WERI-Rb-1 (cell line): ENCODE data around the gene OR5AK2.

Experiments used
- DNase-seq: peaks from one replicate; pipeline ENCODE4 v3.0.0-alpha.2; 2020
- H3K27ac ChIP-seq: fragments of 250-450 bp; sonication (Bioruptor Pico); 2 replicates; pipeline ENCODE4 v1.5.1; 2020; ENCODE audit warnings: mild to moderate bottlenecking, moderate library complexity
- H3K27me3 ChIP-seq: fragments of 250-450 bp; sonication (Bioruptor Pico); 2 replicates; pipeline ENCODE4 v1.5.1; 2021; ENCODE audit warnings: mild to moderate bottlenecking, low read depth, moderate library complexity; ENCODE audit not compliant: insufficient read depth, severe bottlenecking
- H3K36me3 ChIP-seq: fragments of 250-450 bp; sonication (Bioruptor Pico); 2 replicates; pipeline ENCODE4 v1.5.1; 2020; ENCODE audit warnings: mild to moderate bottlenecking, moderate library complexity
- H3K4me3 ChIP-seq: 2 replicates; pipeline ENCODE4 v1.5.1; 2011; ENCODE audit warnings: low read depth, mild to moderate bottlenecking, control low read depth, low read length
- H3K9me3 ChIP-seq: fragments of 250-450 bp; sonication (Bioruptor Pico); 2 replicates; pipeline ENCODE4 v1.5.1; 2021; ENCODE audit warnings: mild to moderate bottlenecking, moderate library complexity; ENCODE audit not compliant: severe bottlenecking
- TF ChIP-seq, protein P1 (sequence below): IDR thresholded peaks from 2 replicates; pipeline ENCODE4 v1.5.1; 2011; ENCODE audit warnings: low read depth, mild to moderate bottlenecking, control low read depth, inconsistent platforms, low read length

The OR5AK2 gene

DNA sequence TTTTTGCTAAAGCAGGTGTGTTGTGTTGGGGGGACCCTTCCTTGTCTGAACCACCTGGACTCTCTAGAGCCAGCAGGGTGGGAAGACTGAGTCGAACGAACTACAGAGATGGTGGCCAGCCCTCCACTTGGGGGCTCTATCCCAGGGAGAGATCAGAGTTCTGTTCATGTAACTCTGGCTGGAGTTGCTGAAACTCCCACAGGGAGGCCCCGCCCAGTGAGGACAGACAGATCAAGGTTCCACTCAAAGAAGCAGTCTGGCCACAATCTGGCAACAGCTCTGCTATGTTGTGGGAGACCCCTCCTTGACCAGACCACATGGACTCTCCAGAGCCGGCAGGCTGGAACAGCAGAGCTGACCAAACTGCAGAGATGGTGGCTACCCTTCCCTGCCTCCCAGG is 20.2 kb upstream of the OR5AK2 start:
- TF ChIP-seq, protein P1, sequence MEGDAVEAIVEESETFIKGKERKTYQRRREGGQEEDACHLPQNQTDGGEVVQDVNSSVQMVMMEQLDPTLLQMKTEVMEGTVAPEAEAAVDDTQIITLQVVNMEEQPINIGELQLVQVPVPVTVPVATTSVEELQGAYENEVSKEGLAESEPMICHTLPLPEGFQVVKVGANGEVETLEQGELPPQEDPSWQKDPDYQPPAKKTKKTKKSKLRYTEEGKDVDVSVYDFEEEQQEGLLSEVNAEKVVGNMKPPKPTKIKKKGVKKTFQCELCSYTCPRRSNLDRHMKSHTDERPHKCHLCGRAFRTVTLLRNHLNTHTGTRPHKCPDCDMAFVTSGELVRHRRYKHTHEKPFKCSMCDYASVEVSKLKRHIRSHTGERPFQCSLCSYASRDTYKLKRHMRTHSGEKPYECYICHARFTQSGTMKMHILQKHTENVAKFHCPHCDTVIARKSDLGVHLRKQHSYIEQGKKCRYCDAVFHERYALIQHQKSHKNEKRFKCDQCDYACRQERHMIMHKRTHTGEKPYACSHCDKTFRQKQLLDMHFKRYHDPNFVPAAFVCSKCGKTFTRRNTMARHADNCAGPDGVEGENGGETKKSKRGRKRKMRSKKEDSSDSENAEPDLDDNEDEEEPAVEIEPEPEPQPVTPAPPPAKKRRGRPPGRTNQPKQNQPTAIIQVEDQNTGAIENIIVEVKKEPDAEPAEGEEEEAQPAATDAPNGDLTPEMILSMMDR, result no peak
- Histone ChIP-seq H3K27me3 (peaks cover 27% of the 10 kb centered on the region), H3K9me3 (no peaks in the 10 kb centered on the region), H3K36me3 (no peaks in the 10 kb centered on the region), H3K4me3 (no peak overlapping the region), H3K27ac (no peak overlapping the region)
- no peak for DNase-seq

GRCh38 chr11:56977314-56977713 is 11.4 kb upstream of the OR5AK2 start:
- no peaks in the 10 kb centered on the region for H3K9me3 ChIP-seq
- peaks cover 34% of the 10 kb centered on the region for H3K27me3 ChIP-seq
- DNase-seq, result no peak
- H3K27ac ChIP-seq, result no peak overlapping the region
- TF ChIP-seq, protein P1, result no peak
- H3K36me3 ChIP-seq, result no peaks in the 10 kb centered on the region
- no peak overlapping the region for H3K4me3 ChIP-seq

DNA sequence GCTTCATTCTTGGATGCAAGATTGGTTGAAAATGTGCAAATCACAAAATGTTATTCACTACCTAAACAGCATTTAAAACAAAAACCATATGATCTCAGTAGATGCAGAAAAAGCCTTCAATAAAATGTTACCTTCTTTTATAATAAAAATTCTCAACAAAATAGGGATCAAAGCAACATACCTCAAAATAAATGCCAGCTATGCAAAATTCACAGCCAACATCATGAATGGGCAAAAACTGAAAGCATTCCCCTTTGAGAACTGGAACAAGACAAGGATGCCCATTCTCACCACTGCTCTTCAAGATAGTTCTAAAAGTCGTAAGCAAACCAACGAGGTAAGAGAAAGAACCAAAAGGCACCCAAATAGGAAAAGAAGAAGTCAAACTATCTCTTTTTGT is 2.0 kb downstream of the OR5AK2 start:
- no peak for DNase-seq
- Histone ChIP-seq H3K4me3 (no peak overlapping the region), H3K27me3 (peaks cover 31% of the 10 kb centered on the region), H3K9me3 (no peaks in the 10 kb centered on the region), H3K27ac (no peak overlapping the region), H3K36me3 (no peaks in the 10 kb centered on the region)
- TF ChIP-seq, protein P1, result no peak

DNA sequence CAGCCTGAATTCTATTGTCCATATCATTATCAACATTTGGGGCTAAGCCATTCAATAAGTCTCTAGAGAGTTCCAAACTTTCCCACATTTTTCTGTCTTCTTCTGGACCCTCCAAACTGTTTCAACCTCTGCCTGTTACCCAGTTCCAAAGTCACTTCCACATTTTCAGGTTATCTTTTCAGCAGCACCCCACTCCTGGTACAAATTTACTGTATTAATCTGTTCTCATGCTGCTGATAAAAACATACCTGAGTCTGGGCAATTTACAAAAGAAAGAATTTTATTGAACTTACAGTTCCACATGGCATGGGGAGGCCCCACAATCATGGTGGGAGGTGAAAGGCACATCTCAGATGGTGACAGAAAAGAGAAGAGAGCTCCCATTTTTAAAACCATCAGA is 5.8 kb downstream of the OR5AK2 start:
- no peaks in the 10 kb centered on the region for H3K9me3 ChIP-seq
- no peaks in the 10 kb centered on the region for H3K36me3 ChIP-seq
- TF ChIP-seq, protein P1, result no peak
- no peak overlapping the region for H3K4me3 ChIP-seq
- H3K27ac ChIP-seq, result no peak overlapping the region
- peaks cover 29% of the 10 kb centered on the region for H3K27me3 ChIP-seq
- DNase-seq, result no peak

DNA sequence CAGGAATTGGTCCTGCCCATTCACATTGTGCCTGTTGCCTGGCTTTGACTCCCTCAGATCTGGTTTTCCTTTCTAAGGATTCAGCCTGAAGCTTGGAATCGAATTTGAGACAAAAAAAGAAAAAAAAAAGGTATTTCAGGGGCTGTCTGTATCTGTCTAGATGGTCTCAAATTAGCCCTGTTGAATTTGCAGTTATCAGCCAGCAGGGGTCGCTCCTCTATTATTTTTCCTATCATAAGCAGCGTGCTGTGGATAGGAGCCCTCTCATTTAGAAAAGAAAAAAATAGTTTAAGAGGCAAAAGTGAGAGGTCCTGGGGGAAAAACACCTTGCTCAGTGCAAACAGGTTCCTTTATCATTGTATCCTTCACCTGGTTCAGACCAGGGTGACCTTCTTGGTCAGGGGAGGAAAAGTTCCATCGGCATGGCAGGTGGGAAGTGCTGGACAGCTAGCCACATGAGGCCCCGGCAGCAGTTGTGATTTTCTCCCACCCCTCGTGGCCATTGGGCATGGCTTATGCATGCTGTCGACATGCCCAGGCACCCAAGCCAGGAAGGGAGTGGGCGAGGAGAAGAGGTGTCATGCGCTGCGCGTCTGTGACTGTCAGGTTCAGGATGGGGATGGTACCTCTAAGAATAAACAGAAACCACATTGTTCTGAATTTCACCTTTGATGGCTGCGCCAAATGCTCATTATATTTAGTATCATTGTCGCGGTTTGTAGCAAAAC is 13.1 kb downstream of the OR5AK2 start:
- DNase-seq, result no peak
- Histone ChIP-seq H3K36me3 (no peaks in the 10 kb centered on the region), H3K9me3 (peaks cover 15% of the 10 kb centered on the region), H3K4me3 (no peak overlapping the region), H3K27ac (no peak overlapping the region), H3K27me3 (peaks cover 23% of the 10 kb centered on the region)
- TF ChIP-seq, protein P1, result no peak

- H3K27me3 ChIP-seq, result peaks cover 47% of the 10 kb centered on the region
- H3K9me3 ChIP-seq, result no peaks in the 10 kb centered on the region
- H3K36me3 ChIP-seq, result no peaks in the 10 kb centered on the region
- no peak overlapping the region for H3K27ac ChIP-seq
- no peak for DNase-seq
- TF ChIP-seq, protein P1, result no peak
- no peak overlapping the region for H3K4me3 ChIP-seq
These were observed 19.7 kb downstream of the OR5AK2 start for GRCh38 chr11:57008373-57008772.
